HG02938 (cell line): Measurements from ENCODE around the gene KRT33B.
"Not testable (repeated sequence)": the region's sequence is repeated elsewhere in the genome, so short reads cannot be mapped to it uniquely, and the experiment has no call there.

Experiments used
- ATAC-seq: cut with Tn5 transposase; IDR thresholded peaks from one replicate; pipeline ENCODE4 v1.9.1; 2021; ENCODE audit warnings: mild to moderate bottlenecking, moderate library complexity; ENCODE audit not compliant: unreplicated experiment

KRT33B gene

DNA sequence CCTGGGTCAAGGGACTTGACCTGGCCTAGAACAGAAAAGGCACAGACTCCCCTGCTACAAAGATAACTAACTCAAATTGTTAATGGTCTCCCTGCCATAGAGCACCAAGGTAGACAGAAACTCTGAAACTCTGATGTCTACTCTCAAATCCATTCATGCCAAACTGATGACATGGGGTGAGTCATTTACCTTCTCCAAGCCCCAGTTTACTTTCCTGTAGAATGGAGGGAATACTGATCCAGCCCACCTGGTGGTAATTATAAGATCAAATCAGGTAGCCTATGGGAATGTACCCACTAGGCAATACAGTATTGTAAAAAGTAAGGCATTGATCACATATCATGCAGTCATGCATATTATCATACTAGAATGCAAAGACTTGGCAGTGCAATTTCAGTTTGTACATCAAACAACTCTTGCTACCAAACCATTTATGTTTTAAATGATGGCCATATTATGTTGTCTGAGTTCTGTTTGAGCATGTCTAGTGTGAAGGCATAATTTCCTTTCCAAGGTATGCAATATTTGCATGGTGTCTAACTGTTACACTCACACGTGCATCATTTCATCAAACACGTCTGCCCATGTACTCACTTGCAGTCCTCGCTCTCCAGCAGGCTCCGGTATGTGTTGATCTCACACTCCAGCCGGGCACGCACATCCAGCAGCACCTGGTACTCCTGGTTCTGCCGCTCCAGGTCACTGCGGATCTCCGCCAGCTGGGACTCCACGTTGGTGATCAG lies 24.8 kb upstream of the KRT33B start:
- no peak for ATAC-seq

DNA sequence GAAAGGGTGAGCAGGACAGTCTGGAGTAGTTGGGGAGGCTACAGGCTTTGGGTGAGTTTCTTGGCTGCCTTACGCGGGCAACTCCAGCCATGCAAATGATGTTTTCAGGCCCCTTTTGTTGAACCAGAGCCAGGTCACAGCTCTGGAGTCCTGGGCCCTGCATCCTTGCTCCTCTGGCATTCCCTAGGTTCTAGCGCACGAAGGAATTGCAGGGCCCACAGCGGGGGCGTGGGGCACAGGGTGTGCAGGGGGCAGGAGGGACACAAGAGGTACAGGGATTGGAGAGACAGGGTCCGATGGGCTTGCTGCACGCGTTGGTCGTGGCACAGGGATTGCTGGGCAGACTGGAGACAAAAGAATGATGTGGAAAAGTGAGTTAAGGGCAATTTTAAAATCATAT lies 24.2 kb upstream of the KRT33B start:
- ATAC-seq: no peak

DNA sequence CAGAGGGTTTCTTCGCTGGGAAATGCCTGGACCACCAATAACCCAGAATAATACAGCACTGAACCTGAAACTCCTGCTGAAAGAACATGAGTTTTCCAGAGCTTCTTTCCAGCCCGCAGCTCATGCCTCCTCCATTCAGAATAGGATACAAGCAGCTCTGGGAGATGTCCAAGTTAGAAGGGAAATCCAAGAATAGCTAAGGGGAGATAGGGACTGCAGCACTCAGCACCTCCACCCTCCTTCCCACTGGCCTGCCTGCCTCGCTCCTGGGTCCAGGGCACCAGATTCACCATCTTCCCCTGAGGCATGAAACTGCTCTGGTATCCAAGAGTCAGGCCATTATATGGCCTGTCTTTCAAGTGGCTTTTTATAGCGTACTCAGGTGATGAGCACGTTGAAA lies 23.7 kb upstream of the KRT33B start:
- no peak for ATAC-seq

DNA sequence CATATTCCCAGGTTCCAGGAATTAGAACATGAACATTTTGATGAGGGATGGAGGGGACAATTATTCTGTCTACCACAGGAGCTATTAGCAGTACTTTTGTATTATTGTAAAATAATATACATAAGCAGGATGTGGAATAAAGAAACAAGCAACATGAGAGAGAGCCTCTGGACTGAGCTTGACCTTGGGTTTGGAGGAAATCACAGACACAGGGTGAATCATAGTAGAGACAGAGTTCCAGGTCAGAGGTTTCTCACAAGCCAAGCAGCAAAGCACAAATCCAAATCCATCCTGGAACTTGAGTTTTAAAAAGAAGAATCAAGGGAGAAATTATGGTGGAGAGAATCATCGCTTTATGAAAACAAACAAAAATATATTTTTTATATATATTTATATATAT lies 22.7 kb upstream of the KRT33B start:
- ATAC-seq: no peak

DNA sequence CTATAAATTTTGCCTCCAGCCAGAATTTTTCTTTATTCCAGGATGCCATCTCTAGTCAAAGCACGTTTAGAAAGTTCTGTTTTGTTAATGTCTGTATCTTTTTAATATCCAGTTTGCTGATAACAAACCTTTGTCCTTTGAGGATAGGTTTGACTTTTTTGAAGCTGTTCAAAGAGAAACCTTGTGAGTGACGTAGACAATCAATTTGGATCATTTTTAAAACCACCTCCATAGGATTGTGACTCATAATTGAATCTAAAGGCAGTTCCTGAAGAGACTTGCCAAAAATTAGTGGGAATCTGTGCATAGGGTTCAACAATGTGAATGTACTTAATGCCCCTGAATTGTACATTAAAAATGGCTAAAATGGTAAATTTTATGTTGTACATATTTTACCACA lies 21.9 kb upstream of the KRT33B start:
- no peak for ATAC-seq

DNA sequence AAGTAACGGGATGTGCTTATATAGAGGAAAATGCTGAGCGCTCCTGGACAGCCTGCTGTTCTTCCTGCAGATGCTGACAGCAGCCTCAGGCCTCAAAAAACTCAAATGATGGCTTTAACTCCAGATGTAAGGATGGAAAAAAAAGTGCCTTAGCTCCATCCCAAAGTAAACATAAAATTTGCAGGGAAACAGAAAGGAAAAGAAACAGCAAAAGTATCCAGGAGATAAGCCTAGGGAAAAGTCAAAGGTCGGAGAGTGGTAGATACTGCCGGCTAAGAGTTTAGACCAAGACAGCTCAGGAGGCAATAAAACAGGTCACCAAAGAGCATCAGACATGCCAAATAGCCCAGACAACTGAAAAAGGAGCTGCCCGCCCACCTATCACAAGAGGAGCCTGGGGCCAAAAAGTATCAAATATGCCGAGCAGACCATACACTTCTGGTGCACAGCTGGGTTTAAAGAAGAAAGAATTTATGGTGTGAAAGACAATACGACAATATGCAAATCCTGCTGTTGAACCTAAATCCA lies 20.9 kb upstream of the KRT33B start:
- no peak for ATAC-seq

DNA sequence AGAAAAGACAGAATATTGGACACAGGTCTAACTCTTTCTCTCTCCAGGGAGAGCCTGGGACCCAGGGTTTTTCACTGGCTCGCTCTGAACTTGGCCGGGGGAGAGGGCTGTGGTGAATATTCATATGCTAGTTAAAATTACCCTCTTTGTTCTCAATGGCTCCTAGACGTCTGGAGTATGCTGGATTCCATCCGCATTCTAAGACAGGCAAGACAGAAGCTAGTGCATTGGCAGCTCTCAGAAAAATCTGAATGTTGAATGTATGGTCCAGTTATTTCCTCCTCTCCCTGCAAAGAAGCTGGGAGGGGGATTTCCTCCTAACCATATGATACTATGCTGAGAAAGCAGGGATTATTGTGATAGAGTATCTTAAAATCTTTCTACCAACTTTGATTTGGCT lies 18.1 kb upstream of the KRT33B start:
- ATAC-seq: no peak

DNA sequence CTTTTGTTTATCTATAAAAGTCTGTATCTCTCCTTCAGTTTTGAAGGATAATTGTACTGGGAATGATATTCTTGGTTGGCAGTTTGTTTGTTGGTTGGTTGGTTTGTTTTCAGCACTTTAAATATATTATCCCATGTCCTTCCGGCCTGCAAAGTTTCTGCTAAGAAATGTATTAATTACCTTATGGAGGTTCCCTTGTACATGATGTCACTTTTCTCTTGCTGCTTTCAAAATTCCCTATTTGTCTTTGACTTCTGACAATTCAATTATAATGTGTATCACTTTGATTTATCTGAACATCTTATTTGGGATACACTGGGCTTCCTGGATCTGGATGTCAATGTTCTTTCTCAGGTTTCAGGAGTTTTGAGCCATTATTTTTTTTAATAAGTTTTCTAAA lies 16.6 kb upstream of the KRT33B start:
- no peak for ATAC-seq

DNA sequence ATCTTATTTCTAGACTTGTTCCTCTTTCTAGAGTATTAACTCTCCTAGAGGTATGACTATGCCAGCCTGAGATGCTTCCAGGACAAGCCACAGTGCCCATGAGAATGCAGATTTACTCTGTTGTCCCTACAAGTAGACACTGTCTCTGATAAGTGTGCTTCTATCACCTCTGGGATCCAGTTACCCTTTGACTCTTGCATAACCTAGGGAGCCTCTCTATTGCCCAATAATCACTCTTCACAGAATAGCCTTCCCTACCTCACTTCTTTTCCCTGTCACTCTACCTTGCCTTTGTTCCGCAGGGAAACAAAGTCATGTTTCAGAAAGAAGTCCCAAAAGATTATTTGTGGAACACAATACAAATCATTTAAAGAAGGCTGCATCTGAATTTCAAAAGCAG lies 14.1 kb upstream of the KRT33B start:
- ATAC-seq: no peak

DNA sequence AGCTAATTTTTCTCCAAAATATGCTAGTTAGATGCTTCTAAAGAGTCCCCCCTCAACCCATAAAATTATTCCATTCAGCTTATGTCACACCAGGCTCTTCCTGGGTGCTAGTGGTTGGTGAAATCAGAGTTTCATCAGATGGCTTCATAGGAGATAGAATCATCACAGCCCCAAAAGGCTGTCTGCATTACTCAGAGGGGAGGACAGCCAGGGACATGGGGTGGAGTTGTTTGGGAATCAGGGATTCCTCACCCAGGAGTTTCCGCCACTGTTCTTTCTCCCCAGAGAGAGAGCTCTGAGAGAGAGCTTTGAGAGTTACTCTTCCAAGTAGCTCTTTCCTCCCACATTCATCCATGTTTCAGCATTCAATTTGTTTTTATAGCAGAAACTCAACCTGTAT lies 12.8 kb upstream of the KRT33B start:
- no peak for ATAC-seq

DNA sequence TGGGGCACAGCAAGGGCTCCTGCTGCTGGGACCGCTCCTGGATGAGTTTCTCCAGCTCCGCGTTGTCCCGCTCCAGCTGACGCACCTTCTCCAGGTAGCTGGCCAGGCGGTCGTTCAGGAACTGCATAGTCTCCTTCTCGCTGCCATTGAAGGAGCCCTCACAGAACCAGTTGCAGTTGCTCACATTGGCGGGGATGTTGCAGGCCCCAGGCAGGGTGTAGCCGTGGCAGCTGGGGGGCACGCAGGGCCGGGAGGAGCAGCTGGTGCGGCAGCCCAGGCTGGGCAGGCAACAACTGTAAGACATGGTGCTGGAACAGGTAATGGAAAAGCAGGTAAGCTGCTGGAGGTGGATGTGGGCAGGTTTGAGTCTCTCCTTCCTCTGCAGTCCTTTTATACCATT lies 12.3 kb upstream of the KRT33B start, which contains the start of gene KRT34:
TSS of gene KRT34 (minus strand) at position 364 of the 400 bp plus-strand sequence. CDS start at position 304, 60 bp downstream.
- not testable (repeated sequence) for ATAC-seq

DNA sequence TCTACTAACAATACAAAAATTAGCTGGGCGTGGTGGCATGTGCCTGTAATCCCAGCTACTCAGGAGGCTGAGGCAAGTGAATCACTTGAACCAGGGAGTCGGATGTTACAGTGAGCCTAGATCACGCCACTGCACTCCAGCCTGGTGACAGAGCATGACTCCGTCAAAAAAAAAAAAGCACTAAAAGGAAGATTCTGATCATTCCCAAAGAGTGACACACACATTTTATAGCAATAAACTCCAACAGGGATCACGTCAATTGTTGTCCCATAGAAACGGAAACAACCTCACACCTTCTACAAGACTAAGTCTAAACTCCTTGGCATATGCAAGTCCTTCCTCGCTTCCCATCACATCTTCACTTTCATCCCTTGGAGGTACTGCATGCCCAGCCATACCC lies 10.5 kb upstream of the KRT33B start:
- ATAC-seq: not testable (repeated sequence)

DNA sequence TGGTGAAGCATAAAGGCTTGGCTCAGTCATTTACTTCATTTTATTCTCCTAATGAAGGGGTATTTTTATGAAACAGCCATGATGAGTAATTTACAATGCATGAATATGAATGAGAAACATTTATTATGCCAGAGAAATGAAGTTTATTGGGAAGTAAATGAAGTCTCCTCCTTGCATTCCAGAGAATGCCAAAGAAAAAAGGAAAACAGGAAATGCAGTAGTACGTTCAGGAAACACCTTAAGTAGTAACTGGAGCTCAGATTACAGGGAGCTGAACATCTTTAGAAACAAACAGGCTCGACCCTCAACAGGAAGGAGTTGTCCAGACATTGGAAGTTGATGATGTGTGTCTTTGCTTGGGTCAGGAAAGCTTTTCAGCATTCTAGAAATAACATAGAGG lies 7.9 kb upstream of the KRT33B start:
- ATAC-seq: no peak

DNA sequence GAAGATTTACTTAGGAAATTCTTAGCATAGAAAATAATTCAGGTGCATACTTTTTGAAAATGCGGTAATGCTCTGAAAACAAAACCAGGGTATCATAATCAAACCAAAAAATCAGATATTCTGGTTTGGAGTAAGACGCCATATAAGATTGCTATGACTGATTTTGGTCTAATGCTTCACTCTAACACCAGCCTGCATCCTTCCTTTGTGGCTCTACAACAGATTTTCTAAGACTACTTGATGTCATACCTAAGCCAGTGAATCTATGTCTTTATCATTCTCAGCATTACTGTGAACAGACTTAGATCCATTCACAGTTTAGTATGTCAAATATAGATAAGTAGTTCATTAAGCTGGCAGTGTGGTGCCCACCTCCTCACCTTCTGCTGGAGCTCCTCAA lies 590 bp downstream of the KRT33B start:
- no peak for ATAC-seq

DNA sequence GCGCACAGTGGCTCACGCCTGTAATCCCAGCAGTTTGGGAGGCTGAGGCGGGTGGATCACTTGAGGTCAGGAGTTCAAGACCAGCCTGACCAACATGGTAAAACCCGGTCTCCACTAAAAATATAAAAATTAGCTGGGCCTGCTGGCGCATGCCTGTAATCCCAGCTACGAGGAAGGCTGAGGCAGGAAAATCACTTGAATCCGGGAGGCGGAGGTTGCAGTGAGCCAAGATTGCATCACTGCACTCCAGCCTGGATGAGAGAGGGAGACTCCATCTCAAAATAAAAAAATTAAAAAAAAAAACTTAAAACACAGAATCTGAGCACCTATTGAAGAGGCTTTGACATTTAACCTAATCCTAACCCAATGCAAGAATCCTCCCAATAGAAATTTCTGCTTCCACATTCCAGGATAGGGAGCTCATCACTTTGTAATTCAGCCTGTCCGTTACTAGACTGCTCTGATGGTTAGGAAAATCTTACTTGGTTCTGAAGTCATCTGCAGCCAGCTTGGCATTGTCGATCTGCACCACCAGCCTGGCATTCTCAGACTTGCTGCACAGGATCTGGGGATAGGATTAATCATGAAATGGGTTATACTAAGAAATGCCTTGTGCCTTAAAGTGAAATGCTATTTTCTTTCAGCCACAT lies 2.1 kb downstream of the KRT33B start:
- no peak for ATAC-seq

DNA sequence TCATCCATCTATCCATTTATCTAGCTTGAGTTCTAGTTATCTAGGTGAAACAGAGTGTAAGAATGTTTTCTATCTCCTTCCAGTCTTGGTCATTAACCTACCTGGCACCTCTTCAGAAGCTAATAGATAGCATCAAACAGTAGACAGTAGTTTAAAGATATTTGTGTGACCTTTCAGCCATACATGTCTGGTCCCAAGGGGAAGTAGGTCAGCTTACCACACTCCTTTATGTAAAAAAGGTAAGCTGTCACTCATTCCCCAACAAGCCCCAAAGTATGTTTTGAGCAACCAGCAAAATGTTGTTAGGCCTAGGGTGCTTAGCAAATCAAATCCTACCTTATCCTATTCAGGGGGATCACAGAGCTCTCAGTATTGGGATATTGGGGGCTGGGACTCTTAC lies 3.5 kb downstream of the KRT33B start:
- ATAC-seq: no peak

DNA sequence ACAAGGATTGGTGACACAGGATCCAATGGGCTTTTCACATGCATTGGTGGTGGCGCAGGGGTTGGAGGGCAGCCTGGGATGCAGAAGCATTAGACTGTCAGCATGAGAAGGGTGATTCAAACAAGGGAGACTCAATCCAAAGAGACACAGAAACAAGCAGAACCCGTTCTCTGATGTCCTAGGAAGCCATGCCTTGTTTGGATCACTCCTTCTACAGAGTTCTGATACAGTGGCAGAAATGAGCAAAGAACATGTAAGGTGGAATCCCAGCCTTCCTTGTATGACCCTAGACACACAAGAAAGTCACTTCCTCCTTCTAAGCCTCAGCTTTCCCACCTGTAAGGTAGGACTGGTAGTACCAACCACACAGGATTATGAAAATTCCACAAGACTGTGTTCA lies 5.7 kb downstream of the KRT33B start:
- ATAC-seq: no peak

DNA sequence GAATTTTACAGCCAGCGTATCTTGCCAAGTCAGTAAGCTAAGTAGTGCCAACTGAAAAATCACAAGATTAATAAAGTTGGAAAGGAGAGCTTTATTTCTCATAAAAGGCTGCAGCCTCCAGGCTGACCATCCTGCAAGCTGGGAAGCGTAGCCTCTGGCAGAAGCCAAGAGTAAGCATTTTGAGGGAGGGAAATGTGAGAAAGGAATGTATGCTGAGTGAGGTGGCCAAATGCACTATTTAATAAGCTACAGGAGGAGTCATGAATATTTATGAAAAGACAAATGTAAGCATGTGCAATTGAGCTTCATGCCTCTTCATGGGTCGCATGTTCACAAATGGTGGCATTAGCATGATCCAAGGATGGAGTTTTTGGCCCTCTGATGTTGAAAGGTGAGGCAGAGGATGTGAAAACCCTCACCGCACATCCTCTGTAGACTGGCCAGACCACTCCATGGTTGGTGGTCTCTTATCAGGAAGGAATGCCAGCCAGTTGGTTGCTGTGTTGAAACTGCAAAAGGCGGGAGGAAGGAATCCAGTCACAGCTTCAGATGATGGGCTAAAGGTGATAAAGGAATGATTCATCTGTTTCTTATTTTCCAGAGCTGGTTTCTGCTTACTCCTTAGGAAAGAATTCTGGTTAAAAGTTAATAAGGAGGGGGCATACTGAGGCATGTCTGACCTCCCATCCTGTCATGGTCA lies 9.2 kb downstream of the KRT33B start:
- ATAC-seq: no peak

DNA sequence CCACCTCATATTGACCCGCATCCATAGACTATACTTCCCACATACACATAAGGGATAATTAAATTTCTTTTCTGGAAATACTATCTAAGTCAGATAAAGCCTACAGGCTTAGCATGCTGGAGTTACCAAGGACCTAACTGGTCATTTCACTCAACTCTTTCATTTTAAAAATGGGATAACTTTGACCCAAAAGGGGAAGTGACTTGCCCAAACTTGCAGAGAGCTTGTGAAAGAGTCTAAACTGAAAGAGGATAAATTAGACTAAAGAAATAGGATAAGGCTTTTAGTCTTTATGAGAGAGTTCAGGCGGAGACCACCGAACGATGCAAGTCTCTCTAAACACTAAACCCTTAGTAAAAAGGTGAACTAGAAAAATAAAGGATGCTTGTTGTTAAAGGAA lies 15.1 kb downstream of the KRT33B start:
- no peak for ATAC-seq

DNA sequence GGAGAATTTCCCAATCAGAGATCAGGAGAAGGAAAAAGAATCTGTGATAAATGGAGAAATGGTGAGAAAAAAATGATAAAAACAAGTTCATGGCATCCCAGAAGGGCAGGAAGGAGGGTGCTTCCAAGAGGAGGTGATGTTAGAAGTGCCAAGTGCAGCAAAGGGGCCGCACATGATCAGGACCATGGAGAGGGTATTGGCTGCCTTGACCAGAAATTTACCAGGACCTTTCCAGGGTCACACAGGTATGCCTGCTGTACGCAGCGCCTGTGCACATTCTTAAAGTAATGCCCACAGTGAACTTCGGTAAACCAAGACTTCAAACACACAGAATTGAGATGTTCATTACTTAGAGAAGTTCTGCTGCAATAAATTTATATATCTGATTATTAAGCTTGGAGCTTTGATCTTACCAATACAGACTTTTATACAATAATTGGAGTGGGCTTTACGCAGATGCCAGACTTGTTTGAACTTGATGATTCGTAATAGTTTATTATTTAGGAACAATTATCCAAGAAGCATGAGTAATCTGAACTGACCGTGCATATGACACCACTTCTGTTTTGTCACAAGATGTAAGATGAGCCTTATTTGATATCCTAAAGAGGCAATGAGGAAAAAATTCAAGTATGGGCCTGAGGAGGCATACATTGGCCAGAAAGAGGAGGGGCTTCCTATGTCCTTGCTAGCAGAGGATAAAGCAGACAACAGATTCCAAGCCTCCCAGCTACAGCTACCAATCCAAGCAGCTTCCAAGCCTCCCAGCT lies 16.8 kb downstream of the KRT33B start:
- no peak for ATAC-seq

DNA sequence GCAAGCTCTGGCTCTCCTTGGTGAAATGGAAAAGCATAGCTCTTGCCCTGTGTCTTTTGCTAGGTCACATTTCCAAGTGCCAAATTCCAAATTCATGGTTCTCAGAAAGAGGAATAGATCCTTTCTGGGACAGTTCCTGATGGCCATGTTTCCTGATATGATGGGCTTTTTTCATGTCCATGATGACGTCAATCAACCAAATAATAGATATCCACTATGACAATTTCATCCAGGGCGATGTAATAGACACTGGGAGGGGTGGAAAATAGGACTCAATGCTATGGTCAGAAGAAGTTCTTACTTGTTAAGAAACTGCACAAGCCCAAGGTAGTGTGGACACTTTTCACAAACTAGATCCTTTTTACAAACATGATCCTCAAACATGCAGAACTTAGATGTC lies 18.4 kb downstream of the KRT33B start:
- ATAC-seq: no peak
